Stimulated activated effector memory CD8-positive, alpha-beta T cell treated with anti-CD3 and anti-CD28 coated beads, Interleukin-12 subunit alpha, Interleukin-12 subunit beta, amount 100 ng/mL, for 72 hours (primary cell): Measurements from ENCODE around the gene S1PR4.
"Not testable (repeated sequence)": the region's sequence is repeated elsewhere in the genome, so short reads cannot be mapped to it uniquely, and the experiment has no call there.

Experiments used
- ATAC-seq: fragments of 150-1000 bp; cut with Tn5 transposase; 2 replicates; pipeline ENCODE4 v1.10.0; 2021
- DNase-seq, 2 donors: peaks; one replicate each; pipeline ENCODE4 v3.0.0; 2021 to 2022; ENCODE audit warnings: low spot score in 2 of 2
- H3K27ac Mint-ChIP-seq: one replicate; pipeline ENCODE4 v1.8.0; 2022; ENCODE audit warnings: mild to moderate bottlenecking, mixed read lengths
- H3K36me3 Mint-ChIP-seq: one replicate; pipeline ENCODE4 v1.8.0; 2022; ENCODE audit warnings: mild to moderate bottlenecking, mixed read lengths
- H3K4me1 Mint-ChIP-seq: one replicate; pipeline ENCODE4 v1.8.0; 2022; ENCODE audit warnings: mixed read lengths
- H3K4me3 Mint-ChIP-seq: one replicate; pipeline ENCODE4 v1.8.0; 2022; ENCODE audit warnings: mild to moderate bottlenecking, mixed read lengths
- H3K9me3 Mint-ChIP-seq: one replicate; pipeline ENCODE4 v1.8.0; 2022; ENCODE audit warnings: mixed read lengths

The S1PR4 gene

DNA sequence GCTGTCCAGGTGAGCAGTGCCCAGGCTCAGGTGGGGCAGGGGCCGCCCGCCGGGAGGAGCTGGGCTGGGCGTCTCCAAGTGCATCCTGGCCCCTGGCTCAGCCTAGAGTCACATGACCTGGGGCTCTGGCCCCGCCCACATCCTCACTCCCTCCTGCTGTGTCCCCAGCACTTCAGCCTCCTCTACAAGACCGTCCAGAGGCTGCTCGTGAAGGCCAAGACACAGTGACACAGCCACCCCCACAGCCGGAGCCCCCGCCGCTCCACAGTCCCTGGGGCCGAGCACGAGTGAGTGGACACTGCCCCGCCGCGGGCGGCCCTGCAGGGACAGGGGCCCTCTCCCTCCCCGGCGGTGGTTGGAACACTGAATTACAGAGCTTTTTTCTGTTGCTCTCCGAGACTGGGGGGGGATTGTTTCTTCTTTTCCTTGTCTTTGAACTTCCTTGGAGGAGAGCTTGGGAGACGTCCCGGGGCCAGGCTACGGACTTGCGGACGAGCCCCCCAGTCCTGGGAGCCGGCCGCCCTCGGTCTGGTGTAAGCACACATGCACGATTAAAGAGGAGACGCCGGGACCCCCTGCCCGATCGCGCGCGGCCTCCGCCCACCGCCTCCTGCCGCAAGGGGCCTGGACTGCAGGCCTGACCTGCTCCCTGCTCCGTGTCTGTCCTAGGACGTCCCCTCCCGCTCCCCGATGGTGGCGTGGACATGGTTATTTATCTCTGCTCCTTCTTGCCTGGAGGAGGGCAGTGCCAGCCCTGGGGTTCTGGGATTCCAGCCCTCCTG, 29.1 kb downstream of the S1PR4 start:
- H3K36me3 Mint-ChIP-seq = peaks cover 15% of the 10 kb centered on the region
- DNase-seq (no peak), ATAC-seq (no peak)
- no peak overlapping the region for H3K4me3 Mint-ChIP-seq
- no peaks in the 10 kb centered on the region for H3K9me3 Mint-ChIP-seq
- peaks cover 11% of the 10 kb centered on the region for H3K4me1 Mint-ChIP-seq
- no peak overlapping the region for H3K27ac Mint-ChIP-seq

DNA sequence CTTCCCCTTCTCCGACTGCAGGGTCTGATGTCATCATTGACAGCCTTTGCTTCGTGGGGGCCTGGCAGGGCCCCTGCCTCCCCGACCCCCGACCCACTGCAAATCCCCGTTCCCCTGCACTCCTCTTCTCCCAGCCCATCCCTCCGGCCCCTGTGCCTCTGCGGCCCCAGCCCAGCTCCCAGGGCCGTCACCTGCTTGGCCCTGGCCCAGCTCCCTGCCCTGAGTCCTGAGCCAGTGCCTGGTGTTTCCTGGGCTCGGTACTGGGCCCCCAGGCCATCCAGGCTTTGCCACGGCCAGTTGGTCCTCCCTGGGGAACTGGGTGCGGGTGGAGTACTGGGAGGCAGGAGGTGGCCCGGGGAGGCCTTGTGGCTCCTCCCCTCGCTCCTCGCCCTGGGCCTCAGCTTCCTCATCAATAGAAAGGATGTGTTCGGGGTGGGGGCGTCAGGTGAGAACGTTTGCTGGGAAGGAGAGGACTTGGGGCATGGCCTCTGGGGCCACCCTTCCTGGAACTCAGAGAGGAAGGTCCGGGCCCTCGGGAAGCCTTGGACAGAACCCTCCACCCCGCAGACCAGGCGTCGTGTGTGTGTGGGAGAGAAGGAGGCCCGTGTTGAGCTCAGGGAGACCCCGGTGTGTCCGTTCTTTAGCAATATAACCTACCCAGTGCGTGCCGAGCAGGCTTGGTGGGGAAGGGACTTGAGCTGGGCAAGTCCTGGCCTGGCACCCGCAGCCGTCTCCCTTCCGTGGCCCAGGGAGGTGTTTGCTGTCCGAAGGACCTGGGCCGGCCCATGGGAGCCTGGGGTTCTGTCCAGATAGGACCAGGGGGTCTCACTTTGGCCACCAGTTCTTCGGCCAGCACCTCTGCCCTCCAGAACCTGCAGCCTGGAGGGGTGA, 30.0 kb downstream of the S1PR4 start:
- H3K36me3 Mint-ChIP-seq = peaks cover 20% of the 10 kb centered on the region
- peak overlapping the region; percentile 76 for H3K27ac Mint-ChIP-seq

DNA sequence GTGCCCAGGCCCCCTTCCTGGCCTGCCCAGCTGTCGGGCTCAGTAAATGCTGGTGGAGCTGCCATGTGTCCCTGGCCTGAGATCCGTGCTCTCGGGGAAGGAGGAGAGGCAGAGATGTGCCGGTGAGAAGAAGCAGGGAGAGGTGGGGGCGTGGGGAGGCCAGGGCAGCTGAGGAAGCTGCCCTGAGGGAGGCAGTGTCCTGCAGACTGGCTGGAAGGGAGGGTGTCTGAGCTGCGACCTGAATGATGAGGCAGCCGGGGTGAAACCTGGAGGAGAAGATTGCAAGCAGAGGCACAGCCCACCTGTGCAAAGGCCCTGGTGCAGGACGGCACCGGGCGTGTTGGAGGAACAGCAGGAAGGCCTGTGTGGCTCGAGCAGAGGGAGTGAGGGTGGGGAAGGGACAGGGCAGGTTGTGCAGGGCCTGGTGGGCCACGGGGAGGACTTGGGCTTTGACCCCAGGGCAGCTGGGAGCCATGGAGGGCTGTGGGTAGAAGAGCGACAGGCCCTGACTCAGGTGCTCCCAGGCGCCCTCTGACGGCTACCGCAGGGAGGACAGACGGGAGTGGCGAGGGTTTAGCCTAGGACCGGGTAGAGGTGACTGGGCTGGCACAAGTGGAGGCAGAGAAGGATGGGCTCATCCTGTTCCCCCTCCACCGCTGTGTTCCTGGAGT, 31.9 kb downstream of the S1PR4 start:
- no peaks in the 10 kb centered on the region for H3K9me3 Mint-ChIP-seq
- peak; percentile 67 to 83 for DNase-seq
- peaks cover 11% of the 10 kb centered on the region for H3K4me1 Mint-ChIP-seq
- H3K27ac Mint-ChIP-seq = peak overlapping the region; percentile 60
- H3K4me3 Mint-ChIP-seq = no peak overlapping the region
- ATAC-seq = peak; percentile 86
- peaks cover 13% of the 10 kb centered on the region for H3K36me3 Mint-ChIP-seq

More for the DNA sequence above, 30.0 kb downstream of the S1PR4 start:
- H3K4me3 Mint-ChIP-seq = no peak overlapping the region
- no peak for DNase-seq
- ATAC-seq = no peak
- no peaks in the 10 kb centered on the region for H3K9me3 Mint-ChIP-seq
- peaks cover 11% of the 10 kb centered on the region for H3K4me1 Mint-ChIP-seq

- no peak for ATAC-seq
- peak overlapping the region; percentile 60 for H3K27ac Mint-ChIP-seq
- H3K4me1 Mint-ChIP-seq = peaks cover 11% of the 10 kb centered on the region
- no peaks in the 10 kb centered on the region for H3K9me3 Mint-ChIP-seq
- no peak for DNase-seq
- no peak overlapping the region for H3K4me3 Mint-ChIP-seq
- H3K36me3 Mint-ChIP-seq = peaks cover 11% of the 10 kb centered on the region
Measured at GRCh38 chr19:3211191-3211590, 32.6 kb downstream of the S1PR4 start.

DNA sequence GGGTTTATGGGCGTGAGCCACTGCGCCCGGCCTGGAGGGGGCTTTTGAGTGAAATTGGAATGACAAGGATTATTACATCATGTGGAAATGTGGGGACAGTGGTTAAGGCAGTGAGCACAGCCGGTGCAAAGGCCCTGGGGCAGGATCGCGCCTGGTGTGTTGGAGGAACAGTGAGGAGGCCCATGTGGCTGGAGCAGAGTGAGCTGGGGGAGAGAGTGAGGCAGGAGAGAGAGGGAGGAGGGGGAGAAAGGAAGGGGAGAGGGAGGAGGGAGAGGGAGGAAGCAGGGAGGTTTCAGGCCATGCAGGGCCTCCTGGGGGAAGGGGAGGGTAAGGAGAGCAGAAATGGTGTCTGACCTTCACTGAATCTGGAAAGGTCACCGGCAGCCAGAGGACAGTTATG, 34.6 kb downstream of the S1PR4 start:
- DNase-seq (no peak), ATAC-seq (no peak)
- Mint-ChIP-seq H3K4me3 (no peak overlapping the region), H3K9me3 (no peaks in the 10 kb centered on the region), H3K4me1 (peaks cover 15% of the 10 kb centered on the region), H3K36me3 (peaks cover 18% of the 10 kb centered on the region), H3K27ac (peak overlapping the region; percentile 79)

GRCh38 chr19:3216874-3217273, 38.3 kb downstream of the S1PR4 start:
- Mint-ChIP-seq H3K36me3 (peaks cover 12% of the 10 kb centered on the region), H3K4me3 (no peak overlapping the region), H3K9me3 (no peaks in the 10 kb centered on the region), H3K4me1 (peaks cover 4% of the 10 kb centered on the region), H3K27ac (no peak overlapping the region)
- ATAC-seq (no peak), DNase-seq (no peak)

DNA sequence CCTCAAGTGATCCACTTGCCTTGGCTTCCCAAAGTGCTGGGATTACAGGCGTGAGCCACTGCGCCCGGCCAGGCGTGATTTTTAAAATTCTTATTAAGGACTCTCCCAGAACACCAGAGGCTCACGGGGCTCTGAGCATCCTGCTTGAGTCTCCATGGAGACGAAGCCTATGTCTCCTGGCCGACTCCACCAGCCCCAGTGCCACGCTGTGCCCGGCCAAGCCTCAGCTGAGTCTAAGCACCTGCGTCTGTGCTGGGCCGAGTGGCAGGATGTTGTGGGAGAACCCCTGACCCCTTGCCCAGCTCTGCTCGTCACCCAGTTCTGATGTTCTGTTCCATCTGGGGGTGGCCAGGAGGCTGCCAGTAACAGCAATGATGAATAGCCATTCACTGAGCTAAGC, 42.0 kb downstream of the S1PR4 start:
- Mint-ChIP-seq H3K27ac (no peak overlapping the region), H3K36me3 (peaks cover 6% of the 10 kb centered on the region), H3K4me3 (no peak overlapping the region), H3K4me1 (peaks cover 4% of the 10 kb centered on the region), H3K9me3 (no peaks in the 10 kb centered on the region)
- DNase-seq = no peak
- ATAC-seq = no peak

- not testable (repeated sequence) for H3K4me1 Mint-ChIP-seq, ATAC-seq, H3K4me3 Mint-ChIP-seq, DNase-seq, H3K36me3 Mint-ChIP-seq, H3K9me3 Mint-ChIP-seq, H3K27ac Mint-ChIP-seq
Measured at GRCh38 chr19:3221576-3221975, 43.0 kb downstream of the S1PR4 start.

GRCh38 chr19:3222709-3223108, 44.1 kb downstream of the S1PR4 start:
- no peaks in the 10 kb centered on the region for H3K36me3 Mint-ChIP-seq
- H3K9me3 Mint-ChIP-seq = no peaks in the 10 kb centered on the region
- no peak overlapping the region for H3K4me3 Mint-ChIP-seq
- no peaks in the 10 kb centered on the region for H3K4me1 Mint-ChIP-seq
- no peak for DNase-seq
- no peak for ATAC-seq
- no peak overlapping the region for H3K27ac Mint-ChIP-seq

GRCh38 chr19:3224346-3225168, 46.0 kb downstream of the S1PR4 start, which contains the start of gene CELF5:
Gene CELF5, plus strand, starts transcription at chr19:3224661. Its CDS starts 79 bp downstream, at chr19:3224740.
- no peaks in the 10 kb centered on the region for H3K36me3 Mint-ChIP-seq
- peak within 1 kb of the TSS; percentile 37 for H3K4me3 Mint-ChIP-seq
- H3K4me1 Mint-ChIP-seq = no peaks in the 10 kb centered on the region
- H3K27ac Mint-ChIP-seq = no peak within 1 kb of the TSS
- no peaks in the 10 kb centered on the region for H3K9me3 Mint-ChIP-seq
- DNase-seq = peak in 1 of 2 donors; percentile 54
- peak; percentile 76 for ATAC-seq

DNA sequence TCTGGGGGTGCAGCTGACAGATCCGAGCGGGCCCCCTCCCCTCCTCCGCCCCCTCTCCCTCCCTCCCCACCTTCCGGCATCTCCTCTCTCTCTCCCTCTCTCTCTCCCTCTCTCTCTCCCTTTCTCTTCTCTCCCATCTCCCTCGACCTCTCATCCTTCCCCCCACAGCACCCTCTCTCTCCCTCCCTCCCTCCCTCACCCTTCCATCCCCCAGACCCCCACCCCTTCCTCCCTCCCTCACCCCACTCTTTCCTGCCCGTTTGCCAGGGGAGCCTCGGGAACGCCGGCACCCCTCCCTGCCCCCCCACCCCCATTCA, 46.6 kb downstream of the S1PR4 start:
- no peak for DNase-seq
- no peak overlapping the region for H3K27ac Mint-ChIP-seq
- peak overlapping the region; percentile 37 for H3K4me3 Mint-ChIP-seq
- no peaks in the 10 kb centered on the region for H3K4me1 Mint-ChIP-seq
- no peaks in the 10 kb centered on the region for H3K9me3 Mint-ChIP-seq
- no peaks in the 10 kb centered on the region for H3K36me3 Mint-ChIP-seq
- ATAC-seq = no peak

GRCh38 chr19:3225677-3226093, 47.1 kb downstream of the S1PR4 start:
- no peak for DNase-seq
- Mint-ChIP-seq H3K9me3 (no peaks in the 10 kb centered on the region), H3K4me3 (no peak overlapping the region), H3K36me3 (no peaks in the 10 kb centered on the region), H3K4me1 (no peaks in the 10 kb centered on the region), H3K27ac (no peak overlapping the region)
- ATAC-seq = no peak

GRCh38 chr19:3227054-3227626, 48.6 kb downstream of the S1PR4 start:
- H3K4me3 Mint-ChIP-seq = no peak overlapping the region
- H3K4me1 Mint-ChIP-seq = no peaks in the 10 kb centered on the region
- ATAC-seq = no peak
- H3K9me3 Mint-ChIP-seq = no peaks in the 10 kb centered on the region
- H3K36me3 Mint-ChIP-seq = no peaks in the 10 kb centered on the region
- no peak for DNase-seq
- no peak overlapping the region for H3K27ac Mint-ChIP-seq

- H3K36me3 Mint-ChIP-seq = no peaks in the 10 kb centered on the region
- DNase-seq (no peak), ATAC-seq (no peak)
- H3K4me1 Mint-ChIP-seq = no peaks in the 10 kb centered on the region
- H3K4me3 Mint-ChIP-seq = no peak overlapping the region
- no peaks in the 10 kb centered on the region for H3K9me3 Mint-ChIP-seq
- no peak overlapping the region for H3K27ac Mint-ChIP-seq
Measured at GRCh38 chr19:3229346-3229743, 50.8 kb downstream of the S1PR4 start.
